ENCODE data around the gene TBC1D9B.
A peak's percentile ranks its signal among the peaks of the same experiment; 100 is the strongest.

Gene TBC1D9B

DNA sequence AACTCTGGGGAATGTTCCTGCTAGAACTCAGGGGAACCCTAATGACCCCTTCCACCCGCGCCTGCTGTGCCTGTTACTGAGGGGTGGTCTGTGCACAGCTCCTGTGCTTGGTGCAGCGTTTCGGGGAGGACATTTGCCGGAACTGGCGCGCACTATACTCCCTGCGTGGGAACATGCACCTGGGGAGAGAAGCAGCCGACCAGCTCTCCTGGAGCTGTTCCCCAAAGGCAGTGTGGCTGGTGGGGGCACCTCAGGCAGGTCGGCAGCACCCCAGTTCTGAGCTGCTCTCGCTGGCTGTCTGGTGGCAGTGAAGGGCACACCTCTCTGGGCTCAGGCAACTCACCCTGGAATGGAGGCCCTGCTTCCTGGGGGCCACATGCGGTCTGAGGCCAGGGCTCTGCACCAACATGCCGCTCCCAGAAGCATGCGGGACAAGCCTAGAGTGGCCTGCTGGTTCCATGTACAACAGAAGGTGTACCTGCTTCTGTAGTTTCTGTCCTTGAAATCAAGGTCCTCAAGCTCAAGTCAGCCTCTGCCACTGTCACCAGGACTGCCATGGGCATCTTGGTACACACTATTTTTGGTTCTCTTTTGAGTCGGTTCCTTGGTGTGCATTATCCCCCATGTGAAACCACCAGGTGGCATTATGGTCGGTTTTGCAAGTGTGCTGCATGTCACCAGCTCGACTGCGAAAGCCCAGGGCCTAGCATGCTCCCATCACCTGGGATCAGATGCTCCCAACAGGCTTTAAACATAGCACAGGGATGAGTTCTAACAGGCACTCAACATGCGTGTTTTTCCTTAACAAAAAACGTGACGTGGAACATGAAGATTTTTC, 41.2 kb downstream of the TBC1D9B start:
- Histone ChIP-seq H3K4me2 (ENCODE audit: insufficient read depth, low read length) (no peak overlapping the region), H3K27ac (ENCODE audit: low read length) (no peak overlapping the region), H4K20me1 (ENCODE audit: insufficient read depth, low read length) (no peaks in the 10 kb centered on the region), H3K27me3 (ENCODE audit: insufficient read depth, low read length, poor library complexity) (no peaks in the 10 kb centered on the region), H3K4me1 (ENCODE audit: insufficient read depth, low read length) (no peaks in the 10 kb centered on the region), H3K4me3 (ENCODE audit: low read depth in 1 of 2, low read length in 2 of 2) (no peak overlapping the region), H3K79me2 (ENCODE audit: insufficient read depth, low read length) (no peaks in the 10 kb centered on the region), H3K9me3 (ENCODE audit: insufficient read depth, low read length, severe bottlenecking) (no peaks in the 10 kb centered on the region), H3K9ac (ENCODE audit: low read depth, low read length) (no peak overlapping the region), H3K36me3 (ENCODE audit: insufficient read depth, low read length) (peaks cover 85% of the 10 kb centered on the region), H2AFZ (ENCODE audit: low read depth, low read length) (no peak overlapping the region)
- no peak for DNase-seq
- ATAC-seq (ENCODE audit: insufficient read depth, low read depth) = no peak
- TF ChIP-seq CTCF (IDR thresholded peaks at IDR 0.05; ENCODE audit: borderline replicate concordance, extremely low read depth, low read length, poor library complexity, severe bottlenecking) (peak; percentile 27), EZH2 (IDR thresholded peaks at IDR 0.05; ENCODE audit: borderline replicate concordance, low read depth, low read length, severe bottlenecking) (no peak)

DNA sequence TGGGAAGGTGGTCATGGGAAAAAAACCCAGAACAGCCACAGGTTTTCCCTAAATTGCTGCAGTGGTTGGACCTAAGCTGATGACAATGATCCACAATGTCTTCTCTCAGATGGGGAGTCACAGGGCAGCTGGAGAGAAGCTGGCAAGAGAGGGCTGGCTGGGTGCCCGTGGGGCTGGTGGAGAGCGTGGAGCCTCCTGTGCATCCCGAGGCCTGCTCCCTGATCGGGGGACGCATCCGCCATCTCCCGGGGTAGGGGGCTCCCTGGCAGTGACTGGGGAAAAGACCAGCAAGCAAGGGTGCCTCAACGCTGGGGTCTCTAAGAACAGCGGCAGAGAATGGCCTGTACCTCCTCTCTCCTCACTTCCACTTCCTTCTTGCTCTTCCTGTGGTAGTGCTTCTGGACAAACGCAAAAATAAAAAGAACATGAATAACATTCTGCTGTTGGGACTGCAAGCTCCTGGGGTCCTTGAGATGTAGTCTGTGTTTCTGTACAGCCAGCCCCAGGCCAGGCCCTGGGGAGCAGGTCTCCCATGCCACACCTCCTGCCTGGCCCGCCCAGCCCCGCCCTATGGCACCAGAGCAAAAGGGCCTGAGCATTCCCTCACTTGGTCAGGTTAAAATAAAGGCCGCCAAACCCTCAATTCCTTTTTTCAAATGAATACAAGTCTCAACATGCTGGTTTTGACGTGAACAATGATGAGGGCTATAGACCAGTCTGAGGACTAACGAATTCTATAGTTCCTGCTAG, 42.0 kb downstream of the TBC1D9B start:
- no peak for TF ChIP-seq EZH2 (IDR thresholded peaks at IDR 0.05; ENCODE audit: borderline replicate concordance, low read depth, low read length, severe bottlenecking)
- no peak for TF ChIP-seq CTCF (IDR thresholded peaks at IDR 0.05; ENCODE audit: borderline replicate concordance, extremely low read depth, low read length, poor library complexity, severe bottlenecking)
- H3K9ac ChIP-seq (ENCODE audit: low read depth, low read length) = no peak overlapping the region
- H3K4me2 ChIP-seq (ENCODE audit: insufficient read depth, low read length) = no peak overlapping the region
- ATAC-seq (ENCODE audit: insufficient read depth, low read depth) (no peak), DNase-seq (no peak)
- H3K9me3 ChIP-seq (ENCODE audit: insufficient read depth, low read length, severe bottlenecking) = no peaks in the 10 kb centered on the region
- H3K27ac ChIP-seq (ENCODE audit: low read length) = no peak overlapping the region
- H3K36me3 ChIP-seq (ENCODE audit: insufficient read depth, low read length) = peaks cover 78% of the 10 kb centered on the region
- no peaks in the 10 kb centered on the region for H3K4me1 ChIP-seq (ENCODE audit: insufficient read depth, low read length)
- no peaks in the 10 kb centered on the region for H3K79me2 ChIP-seq (ENCODE audit: insufficient read depth, low read length)
- no peaks in the 10 kb centered on the region for H3K27me3 ChIP-seq (ENCODE audit: insufficient read depth, low read length, poor library complexity)
- no peak overlapping the region for H2AFZ ChIP-seq (ENCODE audit: low read depth, low read length)
- no peaks in the 10 kb centered on the region for H4K20me1 ChIP-seq (ENCODE audit: insufficient read depth, low read length)
- H3K4me3 ChIP-seq (ENCODE audit: low read depth in 1 of 2, low read length in 2 of 2) = no peak overlapping the region

- no peak for TF ChIP-seq EZH2 (IDR thresholded peaks at IDR 0.05; ENCODE audit: borderline replicate concordance, low read depth, low read length, severe bottlenecking)
- TF ChIP-seq CTCF (IDR thresholded peaks at IDR 0.05; ENCODE audit: borderline replicate concordance, extremely low read depth, low read length, poor library complexity, severe bottlenecking) = no peak
- DNase-seq = no peak
- no peaks in the 10 kb centered on the region for H3K27me3 ChIP-seq (ENCODE audit: insufficient read depth, low read length, poor library complexity)
- no peak overlapping the region for H3K27ac ChIP-seq (ENCODE audit: low read length)
- peaks cover 6% of the 10 kb centered on the region for H3K4me1 ChIP-seq (ENCODE audit: insufficient read depth, low read length)
- no peak overlapping the region for H3K4me2 ChIP-seq (ENCODE audit: insufficient read depth, low read length)
- peaks cover 68% of the 10 kb centered on the region for H3K36me3 ChIP-seq (ENCODE audit: insufficient read depth, low read length)
- H3K79me2 ChIP-seq (ENCODE audit: insufficient read depth, low read length) = no peaks in the 10 kb centered on the region
- no peak overlapping the region for H3K9ac ChIP-seq (ENCODE audit: low read depth, low read length)
- no peak for ATAC-seq (ENCODE audit: insufficient read depth, low read depth)
- H2AFZ ChIP-seq (ENCODE audit: low read depth, low read length) = no peak overlapping the region
- no peaks in the 10 kb centered on the region for H3K9me3 ChIP-seq (ENCODE audit: insufficient read depth, low read length, severe bottlenecking)
- no peak overlapping the region for H3K4me3 ChIP-seq (ENCODE audit: low read depth in 1 of 2, low read length in 2 of 2)
- H4K20me1 ChIP-seq (ENCODE audit: insufficient read depth, low read length) = no peaks in the 10 kb centered on the region
Measured at GRCh38 chr5:179864686-179865085, 43.0 kb downstream of the TBC1D9B start.
